Stimulated activated CD4-positive, alpha-beta T cell treated with anti-CD3 and anti-CD28 coated beads, Interleukin-1b, Interleukin-23, amount 100 ng/mL, for 1 hour (primary cell): ENCODE results near the gene POLR3G.

ENCODE experiments used
- DNase-seq, 2 donors: peaks; one replicate each; pipeline ENCODE4 v3.0.0-alpha.2; 2020; ENCODE audit warnings: low read depth in 2 of 2

The POLR3G gene

DNA sequence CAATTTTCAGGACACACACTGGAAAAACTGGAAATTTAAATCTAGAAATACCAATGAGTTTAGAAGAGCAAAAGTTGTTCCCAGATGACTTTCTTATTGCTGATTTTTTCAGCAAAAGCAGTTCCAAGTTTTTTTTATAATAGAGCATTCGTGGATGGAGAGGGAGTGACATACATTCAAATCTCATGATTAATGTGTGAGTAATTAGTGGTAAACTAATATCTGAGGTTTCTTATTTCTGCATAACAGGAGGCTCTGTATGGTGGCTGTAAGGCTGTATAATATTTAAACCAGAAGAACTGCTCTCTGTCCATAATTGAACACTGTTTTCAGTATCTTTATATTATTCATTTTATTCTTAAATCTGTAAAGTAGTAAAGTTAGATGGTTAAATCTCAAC is 28.9 kb downstream of the POLR3G start:
- no peak for DNase-seq

DNA sequence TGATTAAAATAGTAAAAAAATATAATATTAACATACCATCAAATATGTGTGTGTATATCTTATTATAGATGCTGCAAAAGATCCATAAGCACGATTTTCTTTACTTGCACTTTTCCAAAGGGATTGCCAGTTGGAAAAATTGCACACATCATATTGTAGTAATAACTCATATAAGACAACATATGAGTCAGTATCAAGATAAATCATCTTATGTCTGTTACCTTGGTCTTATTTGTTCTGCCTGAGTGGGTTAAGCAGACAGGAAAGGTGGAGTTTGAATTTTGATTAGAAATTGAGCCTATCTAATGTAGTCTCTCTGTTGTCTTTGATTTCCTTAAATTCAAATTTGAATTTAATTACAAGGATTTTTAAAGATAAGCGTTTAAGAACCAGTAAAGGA is 30.1 kb downstream of the POLR3G start:
- no peak for DNase-seq

DNA sequence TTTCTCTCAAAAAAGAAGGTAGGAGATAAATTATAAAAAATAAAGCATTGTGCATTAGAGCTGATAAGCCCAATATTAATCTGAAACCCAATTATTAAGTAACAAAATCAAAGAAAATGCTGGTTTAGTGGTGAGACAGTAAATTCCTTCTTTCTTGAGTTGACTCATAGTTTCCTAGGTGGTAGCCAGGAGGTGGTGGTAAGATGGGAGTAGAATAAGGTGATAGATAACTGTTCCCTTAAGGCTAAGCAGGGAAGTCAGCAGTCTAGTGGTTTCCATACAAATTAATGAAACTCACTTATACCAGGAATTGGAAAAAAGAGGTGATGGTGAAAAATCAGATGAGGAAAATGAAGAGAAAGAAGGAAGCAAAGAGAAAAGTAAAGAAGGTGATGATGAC is 31.6 kb downstream of the POLR3G start:
- DNase-seq: no peak

DNA sequence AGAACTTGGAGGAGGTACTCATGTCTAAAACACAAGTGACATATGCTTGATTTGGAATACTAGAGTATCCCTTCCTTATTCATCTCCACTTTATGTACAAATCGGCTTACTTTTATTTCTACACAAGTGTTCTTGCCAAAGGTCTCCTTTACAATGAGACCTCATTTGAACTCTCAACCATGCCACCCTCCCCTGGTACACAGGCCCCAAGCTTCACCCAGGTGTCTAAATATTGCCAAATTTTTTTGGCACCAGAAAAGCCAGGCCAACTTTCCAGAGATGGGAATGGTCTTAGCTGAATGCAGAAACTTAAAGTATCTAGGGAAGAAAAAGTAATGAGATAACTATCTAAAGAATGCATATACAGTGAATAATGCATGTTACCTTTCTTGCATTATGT is 35.8 kb downstream of the POLR3G start:
- DNase-seq: no peak

DNA sequence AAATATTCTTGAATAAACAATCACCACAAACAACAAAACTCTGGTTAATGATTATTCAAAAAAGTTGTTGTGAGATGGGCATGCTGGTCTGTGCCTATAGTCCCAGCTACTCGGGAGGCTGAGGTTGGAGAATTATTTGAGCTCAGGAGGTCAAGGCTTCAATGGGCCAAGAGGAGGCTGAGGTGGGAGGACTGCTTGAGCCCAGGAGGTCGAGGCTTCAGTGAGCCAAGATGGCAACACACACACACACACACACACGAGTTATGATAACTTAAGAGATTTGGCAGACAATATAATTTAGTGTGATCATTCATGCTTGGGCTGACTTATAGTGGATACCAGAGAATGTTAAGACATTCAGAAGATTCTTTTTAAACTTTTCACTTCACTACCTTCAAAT is 39.9 kb downstream of the POLR3G start:
- no peak for DNase-seq

DNA sequence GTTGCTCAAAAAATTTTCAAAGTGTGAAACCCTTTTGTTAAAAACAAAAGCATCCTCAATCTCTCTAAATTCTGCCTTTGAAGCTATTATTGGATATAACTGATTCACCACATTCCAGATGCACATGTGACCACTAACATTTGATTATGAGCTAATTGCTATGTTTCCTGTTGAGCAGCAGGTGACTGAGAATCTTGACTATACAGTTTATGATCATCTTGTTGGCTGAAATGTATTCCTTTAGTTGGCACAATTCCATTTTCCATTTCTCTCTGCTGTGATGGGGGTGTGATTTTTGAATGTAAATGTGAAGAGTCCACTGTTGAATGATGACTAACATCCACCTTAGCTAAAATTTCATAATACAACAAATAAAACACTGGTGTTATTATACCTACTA is 44.0 kb downstream of the POLR3G start:
- no peak for DNase-seq

DNA sequence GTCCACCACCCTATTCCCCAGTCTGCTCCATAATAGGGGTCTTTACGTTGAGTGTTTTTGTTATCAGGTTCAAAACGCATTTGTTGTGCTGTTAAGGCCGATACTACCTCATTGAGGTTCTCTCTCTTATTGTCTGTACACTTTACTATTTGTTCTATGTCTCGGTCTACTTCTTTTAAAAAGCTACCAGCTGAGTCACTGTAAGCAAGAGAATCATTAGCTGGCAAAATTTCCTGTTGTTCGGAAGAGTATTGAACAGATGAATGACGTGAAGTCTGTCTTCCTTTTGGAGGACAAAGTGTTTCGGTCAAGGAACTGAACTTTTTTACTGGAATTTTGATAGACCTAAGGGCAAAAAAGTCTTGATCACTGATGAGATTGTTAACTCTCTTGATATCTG is 44.4 kb downstream of the POLR3G start:
- no peak for DNase-seq

DNA sequence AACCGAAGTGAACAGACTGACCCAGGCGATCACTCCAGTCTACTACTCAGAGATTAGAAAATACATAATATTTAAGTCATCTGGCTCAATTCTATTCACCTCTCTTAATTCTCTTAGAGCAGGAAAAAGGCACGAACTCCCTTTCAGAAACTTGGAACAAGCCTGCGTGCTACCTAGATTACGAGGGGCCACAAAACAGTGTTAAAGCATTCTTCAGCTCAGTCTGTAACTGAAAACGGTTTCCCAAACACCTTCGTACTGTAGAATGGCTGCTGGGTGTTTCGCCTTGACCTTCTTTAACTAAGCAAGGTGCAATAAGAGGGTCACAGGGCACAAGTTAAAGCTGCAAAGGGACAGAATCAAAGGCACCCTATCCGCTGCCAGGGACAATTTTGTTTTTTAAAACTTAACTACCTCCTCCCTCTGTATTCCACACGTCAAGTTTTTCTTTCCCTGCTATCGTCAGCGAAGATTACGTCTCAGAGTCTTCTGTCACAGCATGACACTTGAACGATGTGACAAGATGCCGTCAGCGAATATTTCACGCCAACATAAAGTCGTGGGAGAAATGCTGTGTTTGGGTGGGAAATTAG is 54.0 kb downstream of the POLR3G start:
- DNase-seq: no peak

DNA sequence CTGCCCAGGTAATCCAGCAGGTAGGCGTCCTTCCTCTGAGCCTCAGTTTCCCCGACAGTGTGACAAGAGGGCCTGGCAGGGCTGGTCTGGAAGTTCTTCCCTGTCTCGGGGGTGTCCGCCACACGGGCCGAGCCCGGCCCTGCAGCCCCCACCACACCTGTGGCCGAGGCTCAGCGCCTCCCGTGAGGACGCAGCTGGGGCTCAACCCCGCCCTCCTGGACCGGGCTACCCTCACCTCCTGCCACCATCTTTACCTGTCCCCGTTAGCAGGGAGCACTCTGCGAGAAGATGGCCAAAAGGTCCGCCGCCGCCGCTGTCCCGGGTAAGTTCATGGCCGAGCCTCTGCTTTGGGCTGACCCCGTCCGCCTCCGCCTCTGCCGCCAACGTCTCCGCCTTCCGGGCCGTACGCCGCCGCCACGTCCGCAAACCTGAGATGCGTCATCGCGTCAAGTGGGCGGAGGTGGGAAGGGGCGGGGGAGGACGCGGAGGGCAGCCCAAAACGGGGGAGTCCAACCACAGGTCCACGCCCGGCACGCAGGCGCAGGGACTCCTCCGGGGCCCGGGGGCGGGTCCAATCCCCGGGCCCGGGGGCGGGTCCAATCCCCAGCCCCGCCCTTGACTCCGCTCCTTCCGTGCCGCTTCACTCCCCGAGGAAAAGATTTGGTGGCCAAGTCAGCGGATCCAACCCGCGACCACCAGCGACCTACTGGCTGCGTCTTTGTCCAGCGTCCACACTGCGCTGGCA is 54.7 kb downstream of the POLR3G start, which contains the start of gene LYSMD3:
Gene LYSMD3 (minus strand): TSS at position 391 of the 745 bp plus-strand sequence. CDS start 4,295 bp downstream, outside the sequence.
- peak; percentile 93 for DNase-seq

DNA sequence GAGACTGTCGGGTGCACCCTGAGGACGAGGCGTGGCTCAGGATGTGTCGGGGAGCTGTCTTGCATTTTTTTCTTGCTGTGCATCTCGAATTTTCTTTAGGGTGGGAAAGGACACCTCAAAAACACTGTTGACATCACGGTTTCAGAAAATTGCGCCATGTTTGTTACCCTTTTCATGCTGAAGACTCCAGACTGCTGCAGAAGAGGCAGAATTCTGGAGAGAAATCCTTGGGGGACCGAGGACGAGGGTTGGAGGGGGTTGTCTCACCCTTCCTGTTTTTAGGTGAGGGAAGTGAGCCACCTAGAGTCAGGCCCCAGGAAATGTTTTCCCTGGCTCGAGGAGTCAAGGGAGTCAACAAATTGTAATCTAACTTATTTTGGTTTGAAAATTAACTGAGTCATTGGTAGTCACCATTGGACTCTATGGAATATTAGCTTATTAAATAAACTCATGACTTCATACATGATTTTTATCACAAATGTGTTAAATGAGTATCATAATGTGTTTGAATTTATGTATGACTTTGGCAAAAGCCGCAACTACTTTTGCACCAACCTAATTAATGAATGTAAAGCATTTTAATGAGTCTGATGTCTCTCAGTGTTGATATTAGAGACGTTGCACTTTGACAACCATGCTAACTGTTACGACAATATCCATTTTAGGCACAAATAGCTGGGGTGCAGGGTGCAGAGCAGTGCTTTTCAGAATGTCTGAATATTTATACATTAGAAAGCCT is 55.4 kb downstream of the POLR3G start:
- peak; percentile 17 for DNase-seq

DNA sequence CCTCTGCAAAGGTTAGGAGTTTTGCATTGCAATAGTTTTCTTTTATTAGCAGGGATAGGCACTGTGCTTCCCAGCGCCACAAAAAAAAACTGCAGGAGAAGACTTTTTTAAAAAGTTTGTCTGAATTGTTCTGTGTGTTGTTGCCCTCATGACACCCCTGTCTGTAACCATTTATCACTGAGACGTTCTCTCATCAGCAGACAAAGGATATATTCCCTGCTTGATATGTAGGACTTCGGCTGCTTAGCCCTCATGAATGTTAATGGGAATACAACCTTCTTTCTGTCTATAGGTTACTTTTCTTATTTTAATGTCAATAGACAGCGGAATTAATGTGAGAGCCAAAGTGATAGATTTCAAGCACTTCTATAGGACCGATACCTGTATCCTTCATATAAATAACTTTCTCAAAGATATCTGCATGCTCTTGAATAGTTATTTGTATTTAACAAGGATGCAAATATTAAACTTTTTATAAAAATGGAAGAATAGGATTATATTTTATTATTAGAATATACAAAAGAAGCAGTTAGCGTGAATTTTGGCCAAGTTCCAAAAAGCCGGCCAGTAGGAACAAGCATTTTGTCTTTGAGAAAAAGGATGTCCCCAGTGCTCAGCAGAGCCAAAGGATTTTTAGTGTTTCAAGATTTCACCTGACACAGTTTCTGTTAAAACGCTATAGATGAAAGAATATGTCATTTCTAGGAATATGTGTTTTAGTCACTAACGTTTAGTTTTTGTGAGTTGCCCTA is 56.2 kb downstream of the POLR3G start:
- DNase-seq: no peak

DNA sequence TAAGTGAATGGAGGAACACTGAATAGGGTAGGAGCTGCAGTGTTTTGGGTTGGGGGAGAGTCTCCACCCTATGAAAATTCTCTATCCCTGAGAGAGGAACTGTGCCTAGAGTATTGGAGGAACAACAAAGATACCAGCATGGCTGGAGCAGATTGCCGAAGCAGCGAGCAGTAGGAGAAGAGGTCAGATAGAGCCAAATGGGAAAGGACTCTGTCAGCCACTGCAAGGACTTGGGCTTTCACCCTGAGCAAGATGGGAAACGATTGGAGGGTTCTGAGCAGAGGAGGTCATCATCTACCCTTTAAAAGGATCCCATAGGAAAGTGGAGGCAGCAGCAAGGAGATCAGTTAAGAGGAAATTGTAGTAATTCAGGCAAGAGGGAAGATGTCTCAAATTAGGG is 59.1 kb downstream of the POLR3G start:
- DNase-seq: no peak

DNA sequence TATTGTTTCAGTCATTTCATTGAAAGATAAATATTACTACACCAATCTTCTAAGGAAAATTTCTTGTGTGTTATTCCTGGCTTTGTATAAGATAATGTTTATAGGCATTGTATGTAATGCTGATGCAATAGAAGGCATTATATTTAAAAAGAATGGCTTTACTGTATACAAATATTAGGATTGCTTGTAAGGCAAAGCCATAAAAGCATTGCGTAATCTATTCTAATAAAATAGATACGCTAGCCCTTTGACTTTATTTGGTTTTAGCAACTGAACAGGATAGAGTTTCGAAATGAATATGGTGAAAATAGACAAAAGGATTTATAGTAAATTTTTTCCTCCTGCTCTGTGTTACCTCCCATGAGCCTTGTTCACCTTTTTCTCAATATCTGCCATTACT is 60.3 kb downstream of the POLR3G start:
- no peak for DNase-seq

DNA sequence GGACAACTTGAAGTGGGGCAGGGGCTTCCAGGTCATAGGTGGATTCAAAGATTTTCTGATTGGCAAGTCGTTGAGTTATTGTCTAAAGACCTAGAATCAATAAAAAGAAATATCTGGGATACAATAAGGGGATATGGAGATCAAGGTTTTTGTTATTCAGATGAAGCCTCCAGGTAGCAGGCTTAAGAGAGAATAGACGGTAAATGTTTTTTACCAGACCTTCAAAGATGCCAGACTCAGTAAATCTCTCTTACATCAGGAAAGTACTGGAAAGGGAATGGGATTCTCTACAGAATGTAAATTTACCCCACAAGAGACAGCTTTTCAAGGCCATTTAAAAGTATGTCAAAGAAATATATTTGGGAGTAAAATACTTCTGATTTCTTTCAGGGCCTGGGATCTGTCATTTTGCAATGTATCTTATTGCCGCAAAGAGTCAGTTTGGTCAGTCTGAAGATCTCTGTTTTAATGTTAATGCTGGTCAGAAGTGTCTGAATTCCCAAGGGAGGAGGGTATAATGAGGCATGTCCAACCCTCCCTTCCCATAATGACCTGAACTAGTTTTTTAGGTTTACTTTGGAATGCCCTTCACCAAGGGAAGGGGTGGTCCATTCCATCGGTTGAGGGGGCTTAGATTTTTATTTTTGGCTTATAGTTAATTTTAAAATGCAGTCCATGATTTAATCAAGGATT is 68.3 kb downstream of the POLR3G start:
- no peak for DNase-seq

DNA sequence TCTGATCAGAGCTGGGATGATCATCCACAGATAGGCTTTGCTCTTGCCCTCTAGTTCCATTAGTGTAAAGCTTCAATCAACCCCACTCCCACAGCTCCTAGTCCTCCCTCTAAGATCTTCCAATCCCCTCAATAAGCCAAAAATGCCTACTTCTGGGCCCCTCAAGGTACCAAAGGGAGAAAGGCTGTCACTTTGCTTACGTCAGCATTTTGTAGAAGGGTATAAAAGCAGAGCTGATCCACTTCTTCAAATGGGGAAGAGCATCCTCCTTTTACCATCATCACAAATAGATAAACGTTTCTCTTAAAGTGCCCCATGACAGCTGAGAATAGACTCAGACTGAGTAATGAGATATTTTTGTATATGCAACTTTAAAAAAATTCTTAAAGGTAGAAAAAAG is 70.8 kb downstream of the POLR3G start:
- DNase-seq: no peak

DNA sequence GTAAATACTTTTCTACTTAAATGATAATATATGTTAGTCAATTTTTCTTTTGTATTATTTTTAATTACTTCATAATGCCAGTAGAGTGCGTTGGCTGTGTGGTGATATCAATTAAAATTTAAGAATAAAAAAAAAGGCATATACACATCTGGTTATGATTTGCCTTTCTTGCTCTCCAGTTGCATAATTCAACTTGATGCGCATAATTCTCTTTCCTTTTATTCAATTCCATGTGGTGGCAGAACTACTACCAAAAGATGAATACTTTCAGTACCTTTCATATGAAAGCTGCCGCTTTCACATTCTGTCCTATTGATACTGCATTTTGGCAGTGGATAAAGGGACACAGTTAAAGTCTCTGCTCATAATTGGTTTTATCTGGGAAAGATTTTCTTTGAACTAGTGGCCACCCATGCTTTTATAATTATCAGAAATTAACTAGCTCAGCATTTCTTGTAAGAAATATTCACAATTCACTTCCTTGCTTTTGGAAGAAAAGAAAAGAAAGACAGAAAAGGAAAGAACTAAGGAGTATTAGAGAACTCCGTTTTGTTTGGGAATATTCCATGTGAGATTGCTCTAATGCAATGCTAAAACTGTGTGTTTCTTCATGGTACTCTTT is 71.7 kb downstream of the POLR3G start:
- DNase-seq: no peak

DNA sequence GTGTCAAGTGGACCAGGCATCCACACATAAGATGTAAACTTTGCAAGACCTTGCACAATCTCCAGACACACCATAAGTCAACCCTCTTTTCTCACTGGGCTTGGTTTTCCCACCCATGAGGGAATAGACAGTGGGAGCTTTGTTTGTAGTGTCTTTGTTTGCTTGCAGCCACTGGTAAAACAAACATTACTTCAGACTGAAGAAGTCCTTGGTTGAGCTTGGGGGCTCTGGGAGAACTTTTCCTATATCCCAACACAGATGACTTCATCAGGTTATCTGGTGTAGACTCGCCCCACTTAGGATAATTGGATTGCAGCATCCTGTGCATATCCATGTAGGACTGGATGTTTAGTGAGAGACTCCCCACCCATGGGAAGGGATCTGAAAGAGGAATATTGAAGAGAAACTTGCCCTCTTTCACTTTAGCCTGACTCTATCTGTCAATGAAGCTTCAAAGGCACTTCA is 72.4 kb downstream of the POLR3G start:
- DNase-seq: no peak

DNA sequence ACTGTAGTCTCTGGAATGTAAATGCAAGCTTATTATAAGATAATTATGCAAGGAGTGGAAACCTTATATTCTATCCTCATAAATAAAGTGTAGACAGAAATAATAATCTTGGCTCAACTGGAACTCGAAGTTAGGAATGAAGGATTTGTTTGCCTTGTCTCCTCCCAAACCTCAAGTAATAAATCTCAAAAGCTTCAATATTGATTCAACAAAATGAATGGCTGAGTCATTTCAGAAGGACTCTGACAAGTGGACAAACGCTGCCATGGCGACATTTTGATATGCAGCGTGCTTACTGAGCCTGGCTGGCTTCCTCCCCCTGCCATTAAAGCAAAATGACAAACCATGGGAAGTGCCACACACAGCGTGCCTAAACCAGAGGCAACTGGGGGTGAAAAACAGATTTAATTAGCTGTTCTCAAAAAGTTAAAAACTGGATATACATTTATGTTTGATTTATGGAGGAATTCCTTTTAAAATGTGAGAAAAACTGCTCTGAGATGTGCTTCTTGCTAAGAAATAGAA is 73.5 kb downstream of the POLR3G start:
- DNase-seq: no peak

DNA sequence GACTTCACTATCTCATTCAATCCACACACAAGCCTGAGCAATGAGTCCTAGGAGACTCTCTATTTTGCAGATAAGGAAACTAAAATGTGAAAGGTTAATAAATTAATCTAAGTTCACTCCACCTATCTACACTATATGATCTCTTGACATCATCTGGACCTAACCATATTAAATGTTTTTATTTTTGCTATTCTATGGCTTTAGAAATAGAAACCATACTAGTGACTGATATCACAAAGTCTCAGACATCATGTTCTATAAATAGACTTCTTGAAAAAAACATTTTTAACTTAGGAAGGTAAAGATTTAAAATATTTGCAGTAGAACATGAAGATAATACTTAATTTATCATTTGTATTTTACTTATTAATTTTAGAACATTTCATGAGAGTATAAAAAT is 74.6 kb downstream of the POLR3G start:
- no peak for DNase-seq

DNA sequence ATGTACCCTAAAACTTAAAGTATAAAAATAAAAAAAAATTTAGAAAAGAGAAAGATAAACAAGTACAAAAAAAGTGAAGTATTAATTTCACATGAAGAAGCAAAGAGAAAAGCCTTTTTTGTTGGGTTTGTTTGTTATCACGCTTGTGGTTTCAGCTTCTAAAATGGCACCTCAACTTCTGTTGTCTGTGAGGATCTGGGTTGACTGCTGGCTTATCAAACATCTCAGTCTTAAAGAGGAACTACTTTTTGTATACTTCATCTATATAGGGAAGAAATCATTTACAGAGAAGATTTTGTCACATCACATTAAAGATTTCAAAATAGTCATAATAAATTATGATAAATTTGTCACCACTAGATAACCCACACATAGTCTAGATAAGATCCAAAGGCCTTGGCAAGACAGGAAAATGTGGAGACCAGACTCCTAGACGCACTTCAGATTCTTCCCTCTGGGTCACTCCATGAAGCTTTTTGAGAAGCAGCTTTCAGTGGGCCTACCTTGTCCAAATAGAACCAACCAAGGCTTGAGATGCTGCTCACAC is 75.1 kb downstream of the POLR3G start:
- DNase-seq: no peak

DNA sequence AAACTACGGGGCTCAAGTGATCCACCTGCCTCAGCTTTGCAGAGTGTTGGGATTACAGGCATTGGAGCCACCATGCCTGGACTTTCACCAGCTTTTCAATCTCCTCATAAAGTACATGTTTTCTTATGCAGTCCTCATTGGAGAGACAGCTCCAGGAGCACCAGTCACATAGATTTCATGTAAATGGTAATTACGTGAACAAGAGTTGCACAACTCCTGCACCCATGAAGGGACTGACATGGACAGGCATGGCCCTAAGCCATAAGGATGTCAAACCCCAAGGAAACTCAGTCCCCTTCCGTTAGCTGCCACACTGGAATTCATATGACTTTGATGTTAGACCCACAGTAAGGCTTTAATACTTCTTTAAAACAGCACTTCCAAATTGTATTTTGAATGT is 76.3 kb downstream of the POLR3G start:
- DNase-seq: no peak
